PFSK-1 (cell line): Measurements from ENCODE around the gene DRC3.

ENCODE experiments used
- FOXP2 ChIP-seq: optimal IDR thresholded peaks from 2 replicates; pipeline ENCODE3; 2011; ENCODE audit warnings: borderline replicate concordance, control low read depth, inconsistent platforms; ENCODE audit not compliant: insufficient read depth; ENCODE audit errors: extremely low read length, extremely low read depth
- POLR2AphosphoS5 ChIP-seq: IDR thresholded peaks from 2 replicates; pipeline ENCODE4 v1.6.1; 2012; ENCODE audit warnings: low read depth, mild to moderate bottlenecking, control low read depth, low read length, moderate library complexity
- TAF1 ChIP-seq: IDR thresholded peaks from 2 replicates; pipeline ENCODE4 v1.6.1; 2012; ENCODE audit warnings: low read length, control low read depth, borderline replicate concordance; ENCODE audit not compliant: insufficient read depth

DNA sequence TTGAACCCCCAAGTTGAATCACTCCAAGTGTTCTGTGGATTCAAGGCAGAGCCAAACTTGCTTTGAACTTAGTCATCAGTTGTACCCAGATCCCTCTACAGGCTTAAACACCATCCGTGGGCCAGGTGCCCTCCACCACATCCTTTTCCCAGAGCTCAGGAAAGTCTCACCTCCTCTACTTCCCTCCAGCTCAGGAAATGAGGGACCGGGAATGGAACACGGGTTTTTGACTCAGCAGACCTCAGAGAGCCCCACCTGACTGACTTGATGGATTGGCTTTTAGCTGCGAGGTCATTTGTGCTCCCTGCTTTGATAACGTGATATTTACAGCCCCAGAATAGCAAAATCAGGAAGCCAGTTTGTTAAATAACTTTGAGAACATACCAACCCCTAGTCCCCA, 86.6 kb downstream of the DRC3 start:
- TF ChIP-seq POLR2AphosphoS5 (no peak), TAF1 (no peak), FOXP2 (no peak)
